Stimulated activated naive CD8-positive, alpha-beta T cell treated with anti-CD3 and anti-CD28 coated beads, Interleukin-15, Interleukin-2, amounts not matched to agents 100 U/mL and 50 U/mL, for 24 hours (primary cell): ENCODE data around the gene BLOC1S5.
A peak's percentile ranks its signal among the peaks of the same experiment; 100 is the strongest.
"Not testable (repeated sequence)": the region's sequence is repeated elsewhere in the genome, so short reads cannot be mapped to it uniquely, and the experiment has no call there.

ENCODE experiments used
- ATAC-seq: fragments of 150-1000 bp; cut with Tn5 transposase; one replicate; pipeline ENCODE4 v1.10.0; 2021
- DNase-seq: peaks from one replicate; pipeline ENCODE4 v3.0.0; 2021

Gene BLOC1S5

GRCh38 chr6:8080362-8081151, 16.4 kb upstream of the BLOC1S5 start:
- DNase-seq (no peak), ATAC-seq (no peak)

- ATAC-seq (no peak), DNase-seq (no peak)
Measured at GRCh38 chr6:8079126-8079525, 14.9 kb upstream of the BLOC1S5 start.

- no peak for ATAC-seq
Measured at GRCh38 chr6:8077991-8078390, 13.8 kb upstream of the BLOC1S5 start.

GRCh38 chr6:8075704-8076103, 11.5 kb upstream of the BLOC1S5 start:
- ATAC-seq (no peak), DNase-seq (no peak)

More at GRCh38 chr6:8077991-8078390, 13.8 kb upstream of the BLOC1S5 start:
- no peak for DNase-seq

- DNase-seq = no peak
- no peak for ATAC-seq
Measured at GRCh38 chr6:8075185-8075584, 11.0 kb upstream of the BLOC1S5 start.

GRCh38 chr6:8074213-8074612, 10.0 kb upstream of the BLOC1S5 start:
- no peak for ATAC-seq
- no peak for DNase-seq

- DNase-seq = no peak
- no peak for ATAC-seq
Measured at GRCh38 chr6:8073758-8074157, 9.6 kb upstream of the BLOC1S5 start.

- ATAC-seq (no peak), DNase-seq (no peak)
Measured at GRCh38 chr6:8070718-8071117, 6.5 kb upstream of the BLOC1S5 start.

GRCh38 chr6:8069631-8070284, 5.6 kb upstream of the BLOC1S5 start:
- ATAC-seq = no peak
- no peak for DNase-seq

- DNase-seq (no peak), ATAC-seq (no peak)
Measured at GRCh38 chr6:8069151-8069550, 5.0 kb upstream of the BLOC1S5 start.

GRCh38 chr6:8066108-8066507, 1.9 kb upstream of the BLOC1S5 start:
- DNase-seq (no peak), ATAC-seq (no peak)

- ATAC-seq = peak; percentile 64
Measured at GRCh38 chr6:8065519-8065911, 1.3 kb upstream of the BLOC1S5 start.

GRCh38 chr6:8064638-8065518, 689 bp upstream of the BLOC1S5 start:
- peak; percentile 10 for DNase-seq

More at GRCh38 chr6:8065519-8065911, 1.3 kb upstream of the BLOC1S5 start:
- DNase-seq = peak; percentile 27

GRCh38 chr6:8061736-8062135, 2.5 kb downstream of the BLOC1S5 start:
- DNase-seq (no peak), ATAC-seq (no peak)

More at GRCh38 chr6:8064638-8065518, 689 bp upstream of the BLOC1S5 start:
- ATAC-seq = no peak

- DNase-seq = no peak
- ATAC-seq = no peak
Measured at GRCh38 chr6:8060346-8060745, 3.8 kb downstream of the BLOC1S5 start.

GRCh38 chr6:8059129-8059528, 5.1 kb downstream of the BLOC1S5 start:
- ATAC-seq (no peak), DNase-seq (no peak)

GRCh38 chr6:8057793-8058192, 6.4 kb downstream of the BLOC1S5 start:
- ATAC-seq = no peak
- DNase-seq = no peak

- no peak for ATAC-seq
- DNase-seq = no peak
Measured at GRCh38 chr6:8057263-8057662, 6.9 kb downstream of the BLOC1S5 start.

- ATAC-seq = no peak
- DNase-seq = no peak
Measured at GRCh38 chr6:8054276-8054675, 9.9 kb downstream of the BLOC1S5 start.

GRCh38 chr6:8047541-8048292, 16.5 kb downstream of the BLOC1S5 start:
- DNase-seq (no peak), ATAC-seq (no peak)

GRCh38 chr6:8045769-8046168, 18.4 kb downstream of the BLOC1S5 start:
- not testable (repeated sequence) for DNase-seq, ATAC-seq

- ATAC-seq = no peak
Measured at GRCh38 chr6:8043221-8043620, 21.0 kb downstream of the BLOC1S5 start.

More at GRCh38 chr6:8043221-8043620, 21.0 kb downstream of the BLOC1S5 start:
- DNase-seq = no peak
